ENCODE measurements around the gene GRIP2.

The GRIP2 gene

DNA sequence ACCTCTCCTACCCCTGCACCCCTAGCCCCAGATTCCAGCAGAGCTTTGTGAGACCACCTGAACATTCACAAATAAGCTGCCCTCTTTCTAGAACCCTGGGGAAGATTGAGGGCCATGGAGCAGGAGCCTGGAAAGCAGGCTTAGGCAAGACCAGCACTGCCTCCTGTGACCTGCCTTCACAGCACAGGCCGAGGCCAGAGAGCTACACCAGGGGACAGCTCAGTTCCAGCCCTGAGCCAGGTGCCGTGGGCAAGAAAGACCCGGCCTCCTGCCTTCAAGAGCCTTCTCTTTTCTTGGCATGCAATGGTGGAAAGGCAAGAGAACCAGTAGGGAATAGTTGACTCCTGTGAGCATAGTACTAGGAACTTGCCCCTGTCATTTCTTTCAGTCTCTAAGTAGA lies 89.6 kb downstream of the GRIP2 start:
- TF ChIP-seq ZNF70 (CRISPR knock-in tag; IDR thresholded peaks at IDR 0.05) (no peak), BACH2 (CRISPR knock-in tag; IDR thresholded peaks at IDR 0.05; ENCODE audit: borderline replicate concordance) (no peak), SNAI2 (CRISPR knock-in tag; IDR thresholded peaks at IDR 0.05) (no peak), TOX (CRISPR knock-in tag; IDR thresholded peaks at IDR 0.05; ENCODE audit: borderline replicate concordance) (no peak), PPARA (CRISPR knock-in tag; IDR thresholded peaks at IDR 0.05; ENCODE audit: borderline replicate concordance) (no peak), CSDC2 (CRISPR knock-in tag; IDR thresholded peaks at IDR 0.05) (no peak), ZFP30 (CRISPR knock-in tag; IDR thresholded peaks at IDR 0.05) (no peak), ISL1 (CRISPR knock-in tag; IDR thresholded peaks at IDR 0.05) (no peak), ZNF565 (CRISPR knock-in tag; conservative IDR thresholded peaks at IDR 0.05; ENCODE audit: low read depth) (no peak)
- TF ChIP-seq, protein P1, sequence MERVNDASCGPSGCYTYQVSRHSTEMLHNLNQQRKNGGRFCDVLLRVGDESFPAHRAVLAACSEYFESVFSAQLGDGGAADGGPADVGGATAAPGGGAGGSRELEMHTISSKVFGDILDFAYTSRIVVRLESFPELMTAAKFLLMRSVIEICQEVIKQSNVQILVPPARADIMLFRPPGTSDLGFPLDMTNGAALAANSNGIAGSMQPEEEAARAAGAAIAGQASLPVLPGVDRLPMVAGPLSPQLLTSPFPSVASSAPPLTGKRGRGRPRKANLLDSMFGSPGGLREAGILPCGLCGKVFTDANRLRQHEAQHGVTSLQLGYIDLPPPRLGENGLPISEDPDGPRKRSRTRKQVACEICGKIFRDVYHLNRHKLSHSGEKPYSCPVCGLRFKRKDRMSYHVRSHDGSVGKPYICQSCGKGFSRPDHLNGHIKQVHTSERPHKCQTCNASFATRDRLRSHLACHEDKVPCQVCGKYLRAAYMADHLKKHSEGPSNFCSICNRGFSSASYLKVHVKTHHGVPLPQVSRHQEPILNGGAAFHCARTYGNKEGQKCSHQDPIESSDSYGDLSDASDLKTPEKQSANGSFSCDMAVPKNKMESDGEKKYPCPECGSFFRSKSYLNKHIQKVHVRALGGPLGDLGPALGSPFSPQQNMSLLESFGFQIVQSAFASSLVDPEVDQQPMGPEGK (CRISPR knock-in tag; IDR thresholded peaks at IDR 0.05; ENCODE audit: borderline replicate concordance) = no peak
- TF ChIP-seq, protein P2, sequence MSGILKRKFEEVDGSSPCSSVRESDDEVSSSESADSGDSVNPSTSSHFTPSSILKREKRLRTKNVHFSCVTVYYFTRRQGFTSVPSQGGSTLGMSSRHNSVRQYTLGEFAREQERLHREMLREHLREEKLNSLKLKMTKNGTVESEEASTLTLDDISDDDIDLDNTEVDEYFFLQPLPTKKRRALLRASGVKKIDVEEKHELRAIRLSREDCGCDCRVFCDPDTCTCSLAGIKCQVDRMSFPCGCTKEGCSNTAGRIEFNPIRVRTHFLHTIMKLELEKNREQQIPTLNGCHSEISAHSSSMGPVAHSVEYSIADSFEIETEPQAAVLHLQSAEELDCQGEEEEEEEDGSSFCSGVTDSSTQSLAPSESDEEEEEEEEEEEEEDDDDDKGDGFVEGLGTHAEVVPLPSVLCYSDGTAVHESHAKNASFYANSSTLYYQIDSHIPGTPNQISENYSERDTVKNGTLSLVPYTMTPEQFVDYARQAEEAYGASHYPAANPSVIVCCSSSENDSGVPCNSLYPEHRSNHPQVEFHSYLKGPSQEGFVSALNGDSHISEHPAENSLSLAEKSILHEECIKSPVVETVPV (CRISPR knock-in tag; IDR thresholded peaks at IDR 0.05) = no peak
- TF ChIP-seq, protein P3, sequence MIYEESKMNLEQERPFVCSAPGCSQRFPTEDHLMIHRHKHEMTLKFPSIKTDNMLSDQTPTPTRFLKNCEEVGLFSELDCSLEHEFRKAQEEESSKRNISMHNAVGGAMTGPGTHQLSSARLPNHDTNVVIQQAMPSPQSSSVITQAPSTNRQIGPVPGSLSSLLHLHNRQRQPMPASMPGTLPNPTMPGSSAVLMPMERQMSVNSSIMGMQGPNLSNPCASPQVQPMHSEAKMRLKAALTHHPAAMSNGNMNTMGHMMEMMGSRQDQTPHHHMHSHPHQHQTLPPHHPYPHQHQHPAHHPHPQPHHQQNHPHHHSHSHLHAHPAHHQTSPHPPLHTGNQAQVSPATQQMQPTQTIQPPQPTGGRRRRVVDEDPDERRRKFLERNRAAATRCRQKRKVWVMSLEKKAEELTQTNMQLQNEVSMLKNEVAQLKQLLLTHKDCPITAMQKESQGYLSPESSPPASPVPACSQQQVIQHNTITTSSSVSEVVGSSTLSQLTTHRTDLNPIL (CRISPR knock-in tag; IDR thresholded peaks at IDR 0.05; ENCODE audit: low read depth) = no peak
- TF ChIP-seq, protein P4, sequence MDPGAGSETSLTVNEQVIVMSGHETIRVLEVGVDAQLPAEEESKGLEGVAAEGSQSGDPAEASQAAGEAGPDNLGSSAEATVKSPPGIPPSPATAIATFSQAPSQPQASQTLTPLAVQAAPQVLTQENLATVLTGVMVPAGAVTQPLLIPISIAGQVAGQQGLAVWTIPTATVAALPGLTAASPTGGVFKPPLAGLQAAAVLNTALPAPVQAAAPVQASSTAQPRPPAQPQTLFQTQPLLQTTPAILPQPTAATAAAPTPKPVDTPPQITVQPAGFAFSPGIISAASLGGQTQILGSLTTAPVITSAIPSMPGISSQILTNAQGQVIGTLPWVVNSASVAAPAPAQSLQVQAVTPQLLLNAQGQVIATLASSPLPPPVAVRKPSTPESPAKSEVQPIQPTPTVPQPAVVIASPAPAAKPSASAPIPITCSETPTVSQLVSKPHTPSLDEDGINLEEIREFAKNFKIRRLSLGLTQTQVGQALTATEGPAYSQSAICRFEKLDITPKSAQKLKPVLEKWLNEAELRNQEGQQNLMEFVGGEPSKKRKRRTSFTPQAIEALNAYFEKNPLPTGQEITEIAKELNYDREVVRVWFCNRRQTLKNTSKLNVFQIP (CRISPR knock-in tag; IDR thresholded peaks at IDR 0.05; ENCODE audit: borderline replicate concordance, low read depth) = no peak
- ATAC-seq = no peak

DNA sequence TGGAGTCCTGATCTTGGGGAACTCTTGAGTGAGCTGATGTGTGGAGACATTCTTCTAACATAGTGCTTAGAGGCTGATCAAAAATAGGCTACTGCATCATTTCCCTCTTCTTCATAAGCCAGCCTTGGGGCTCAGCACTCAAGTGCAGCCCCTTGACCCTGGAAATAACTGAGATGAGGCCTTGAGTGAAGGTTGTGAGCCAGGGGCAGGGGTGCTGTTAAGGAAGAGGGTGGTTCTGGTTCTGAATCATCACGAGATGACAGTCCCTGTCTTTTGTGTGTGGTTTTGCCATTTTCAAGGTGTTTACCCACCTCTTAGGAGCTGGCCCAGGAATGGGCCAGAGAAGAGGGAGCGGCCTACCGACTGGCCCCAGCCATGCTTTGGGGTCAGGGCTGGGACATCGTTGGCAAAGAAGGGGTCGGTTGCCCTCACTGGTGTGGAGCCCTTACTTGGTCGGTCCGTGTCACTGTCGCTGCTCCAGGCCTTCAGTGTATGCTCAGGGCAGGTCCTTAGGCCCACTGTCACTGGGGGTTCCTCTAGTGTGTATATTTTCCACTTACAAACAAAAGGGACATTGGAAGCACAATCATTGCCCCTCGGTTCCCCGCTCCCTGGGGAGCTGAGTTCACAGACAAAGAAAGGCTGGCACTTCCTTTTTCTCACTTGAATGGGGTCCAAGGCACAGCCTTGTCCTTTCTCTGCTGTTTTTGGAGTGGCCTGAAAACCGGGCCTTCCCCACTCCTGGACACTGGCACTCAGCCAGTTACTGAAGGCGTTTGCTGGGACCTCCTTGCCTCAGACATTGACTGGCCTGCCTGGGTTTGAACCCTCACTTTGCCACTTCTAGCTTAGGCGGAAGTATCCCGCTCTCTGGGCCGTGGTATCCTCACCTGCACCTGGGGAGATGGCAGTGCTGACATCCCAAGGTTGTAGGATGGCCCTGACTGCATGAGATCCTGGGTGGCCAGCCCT lies 91.1 kb downstream of the GRIP2 start:
- ATAC-seq = no peak
- TF ChIP-seq, protein P1 (CRISPR knock-in tag; IDR thresholded peaks at IDR 0.05; ENCODE audit: borderline replicate concordance) = no peak
- TF ChIP-seq TCF4 (CRISPR knock-in tag; IDR thresholded peaks at IDR 0.05; ENCODE audit: borderline replicate concordance) = no peak
- no peak for TF ChIP-seq CSDC2 (CRISPR knock-in tag; IDR thresholded peaks at IDR 0.05)
- TF ChIP-seq, protein P5, sequence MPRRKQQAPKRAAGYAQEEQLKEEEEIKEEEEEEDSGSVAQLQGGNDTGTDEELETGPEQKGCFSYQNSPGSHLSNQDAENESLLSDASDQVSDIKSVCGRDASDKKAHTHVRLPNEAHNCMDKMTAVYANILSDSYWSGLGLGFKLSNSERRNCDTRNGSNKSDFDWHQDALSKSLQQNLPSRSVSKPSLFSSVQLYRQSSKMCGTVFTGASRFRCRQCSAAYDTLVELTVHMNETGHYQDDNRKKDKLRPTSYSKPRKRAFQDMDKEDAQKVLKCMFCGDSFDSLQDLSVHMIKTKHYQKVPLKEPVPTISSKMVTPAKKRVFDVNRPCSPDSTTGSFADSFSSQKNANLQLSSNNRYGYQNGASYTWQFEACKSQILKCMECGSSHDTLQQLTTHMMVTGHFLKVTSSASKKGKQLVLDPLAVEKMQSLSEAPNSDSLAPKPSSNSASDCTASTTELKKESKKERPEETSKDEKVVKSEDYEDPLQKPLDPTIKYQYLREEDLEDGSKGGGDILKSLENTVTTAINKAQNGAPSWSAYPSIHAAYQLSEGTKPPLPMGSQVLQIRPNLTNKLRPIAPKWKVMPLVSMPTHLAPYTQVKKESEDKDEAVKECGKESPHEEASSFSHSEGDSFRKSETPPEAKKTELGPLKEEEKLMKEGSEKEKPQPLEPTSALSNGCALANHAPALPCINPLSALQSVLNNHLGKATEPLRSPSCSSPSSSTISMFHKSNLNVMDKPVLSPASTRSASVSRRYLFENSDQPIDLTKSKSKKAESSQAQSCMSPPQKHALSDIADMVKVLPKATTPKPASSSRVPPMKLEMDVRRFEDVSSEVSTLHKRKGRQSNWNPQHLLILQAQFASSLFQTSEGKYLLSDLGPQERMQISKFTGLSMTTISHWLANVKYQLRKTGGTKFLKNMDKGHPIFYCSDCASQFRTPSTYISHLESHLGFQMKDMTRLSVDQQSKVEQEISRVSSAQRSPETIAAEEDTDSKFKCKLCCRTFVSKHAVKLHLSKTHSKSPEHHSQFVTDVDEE (CRISPR knock-in tag; IDR thresholded peaks at IDR 0.05) = no peak
- no peak for TF ChIP-seq ISL1 (CRISPR knock-in tag; IDR thresholded peaks at IDR 0.05)
- no peak for TF ChIP-seq ZNF8 (CRISPR knock-in tag; IDR thresholded peaks at IDR 0.05)
- TF ChIP-seq TOX (CRISPR knock-in tag; IDR thresholded peaks at IDR 0.05; ENCODE audit: borderline replicate concordance) = no peak
- TF ChIP-seq GLIS3 (CRISPR knock-in tag; IDR thresholded peaks at IDR 0.05) = no peak
- no peak for TF ChIP-seq OSR1 (CRISPR knock-in tag; IDR thresholded peaks at IDR 0.05)
- no peak for TF ChIP-seq ZNF70 (CRISPR knock-in tag; IDR thresholded peaks at IDR 0.05)
- TF ChIP-seq PPARA (CRISPR knock-in tag; IDR thresholded peaks at IDR 0.05; ENCODE audit: borderline replicate concordance) = no peak
- TF ChIP-seq, protein P3 (CRISPR knock-in tag; IDR thresholded peaks at IDR 0.05; ENCODE audit: low read depth) = no peak
- TF ChIP-seq BACH2 (CRISPR knock-in tag; IDR thresholded peaks at IDR 0.05; ENCODE audit: borderline replicate concordance) = no peak
- TF ChIP-seq ZFP30 (CRISPR knock-in tag; IDR thresholded peaks at IDR 0.05) = no peak
- TF ChIP-seq SNAI2 (CRISPR knock-in tag; IDR thresholded peaks at IDR 0.05) = no peak
- no peak for TF ChIP-seq ARNTL (CRISPR knock-in tag; IDR thresholded peaks at IDR 0.05; ENCODE audit: borderline replicate concordance, low read depth)
- no peak for TF ChIP-seq ZC3H10 (CRISPR knock-in tag; IDR thresholded peaks at IDR 0.05)
- no peak for TF ChIP-seq ZNF565 (CRISPR knock-in tag; conservative IDR thresholded peaks at IDR 0.05; ENCODE audit: low read depth)
- TF ChIP-seq ZFP3 (CRISPR knock-in tag; IDR thresholded peaks at IDR 0.05) = no peak
